GM13977 (cell line): ENCODE data around the gene ZNF668.

ENCODE experiments used
- DNase-seq: peaks from one replicate; pipeline ENCODE4 v3.0.0; 2012; ENCODE audit warnings: low spot score
- CTCF ChIP-seq: IDR thresholded peaks from 2 replicates; pipeline ENCODE4 v1.5.1; 2012; ENCODE audit warnings: mild to moderate bottlenecking, control low read depth; ENCODE audit not compliant: insufficient read depth; ENCODE audit errors: extremely low read depth, missing control alignments
- in situ Hi-C: fragments of 300-500 bp; cut with MboI; formaldehyde crosslinking; loops from one replicate; pipeline ENCODE4 v1.12.0; 2022; ENCODE audit warnings: low sequenced_read_pairs, low pct_unique_long_range_greater_than_20kb, mixed read lengths, inconsistent platforms; ENCODE audit not compliant: unreplicated experiment

ZNF668 gene

GRCh38 chr16:31073970-31074813 is at the start of gene ZNF668, which contains the start of gene ZNF646:
Gene ZNF668, minus strand, starts transcription at chr16:31074240. Its CDS starts 9,781 bp downstream, at chr16:31064459.
Gene ZNF646, plus strand, starts transcription at chr16:31074422. Its CDS starts 1,903 bp downstream, at chr16:31076325.
- DNase-seq, result peak; percentile 98
- in situ Hi-C loops, result no loop called here
- TF ChIP-seq CTCF, result no peak

- DNase-seq, result no peak
- in situ Hi-C loops, result no loop called here
- TF ChIP-seq CTCF, result no peak
Measured at GRCh38 chr16:31120129-31120528, 46.1 kb upstream of the ZNF668 start.

GRCh38 chr16:31118223-31119155 is 44.4 kb upstream of the ZNF668 start:
- no peak for TF ChIP-seq CTCF
- DNase-seq, result no peak
- in situ Hi-C loops, result no loop called here

GRCh38 chr16:31117384-31118222 is 43.6 kb upstream of the ZNF668 start, which contains the start of gene KAT8:
Gene KAT8, plus strand, starts transcription at chr16:31117664. Its CDS starts 18 bp downstream, at chr16:31117682.
- no peak for TF ChIP-seq CTCF
- peak; percentile 99 for DNase-seq
- in situ Hi-C loops, result no loop called here

GRCh38 chr16:31114468-31114867 is 40.4 kb upstream of the ZNF668 start:
- in situ Hi-C loops, result no loop called here
- no peak for TF ChIP-seq CTCF
- DNase-seq, result no peak
